D721Med (cell line): Measurements from ENCODE around the gene OR1S1.

Source experiments
- DNase-seq: peaks from one replicate; pipeline ENCODE4 v3.0.0; 2011; ENCODE audit warnings: low spot score; ENCODE audit not compliant: insufficient read length
- FAIRE-seq: peaks from 2 replicates; lab custom pipeline; 2011; peaks lifted over from hg19 to GRCh38; lab: Jason Lieb, UNC
- TF ChIP-seq, protein P1 (sequence below): IDR thresholded peaks from 2 replicates; pipeline ENCODE4 v1.5.1; 2012; ENCODE audit warnings: mild to moderate bottlenecking, control low read depth; ENCODE audit not compliant: insufficient read depth; ENCODE audit errors: missing control alignments

OR1S1 gene

DNA sequence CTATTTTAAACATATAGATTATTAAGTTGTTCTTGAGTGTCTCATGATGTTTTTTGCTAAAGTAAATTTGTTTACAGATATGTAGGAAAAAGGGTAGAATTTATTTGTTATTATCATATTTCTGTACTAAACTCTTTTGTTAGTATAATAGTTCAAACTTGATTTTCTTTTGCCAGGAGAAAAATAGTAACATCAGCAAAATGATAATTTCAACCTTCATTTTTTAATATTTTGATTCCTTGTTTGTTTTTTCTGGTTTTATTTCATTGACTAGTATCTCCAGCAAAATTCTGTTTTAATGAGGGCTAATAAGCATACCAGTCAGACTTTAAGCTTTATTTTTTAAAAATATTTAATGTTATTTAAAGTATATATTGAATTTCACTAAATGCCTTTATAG, 4.0 kb downstream of the OR1S1 start:
- TF ChIP-seq, protein P1, sequence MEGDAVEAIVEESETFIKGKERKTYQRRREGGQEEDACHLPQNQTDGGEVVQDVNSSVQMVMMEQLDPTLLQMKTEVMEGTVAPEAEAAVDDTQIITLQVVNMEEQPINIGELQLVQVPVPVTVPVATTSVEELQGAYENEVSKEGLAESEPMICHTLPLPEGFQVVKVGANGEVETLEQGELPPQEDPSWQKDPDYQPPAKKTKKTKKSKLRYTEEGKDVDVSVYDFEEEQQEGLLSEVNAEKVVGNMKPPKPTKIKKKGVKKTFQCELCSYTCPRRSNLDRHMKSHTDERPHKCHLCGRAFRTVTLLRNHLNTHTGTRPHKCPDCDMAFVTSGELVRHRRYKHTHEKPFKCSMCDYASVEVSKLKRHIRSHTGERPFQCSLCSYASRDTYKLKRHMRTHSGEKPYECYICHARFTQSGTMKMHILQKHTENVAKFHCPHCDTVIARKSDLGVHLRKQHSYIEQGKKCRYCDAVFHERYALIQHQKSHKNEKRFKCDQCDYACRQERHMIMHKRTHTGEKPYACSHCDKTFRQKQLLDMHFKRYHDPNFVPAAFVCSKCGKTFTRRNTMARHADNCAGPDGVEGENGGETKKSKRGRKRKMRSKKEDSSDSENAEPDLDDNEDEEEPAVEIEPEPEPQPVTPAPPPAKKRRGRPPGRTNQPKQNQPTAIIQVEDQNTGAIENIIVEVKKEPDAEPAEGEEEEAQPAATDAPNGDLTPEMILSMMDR: no peak
- no peak for DNase-seq
- FAIRE-seq: no peak

- TF ChIP-seq, protein P1: no peak
These were observed 10.2 kb downstream of the OR1S1 start for GRCh38 chr11:58222721-58223120.

GRCh38 chr11:58227956-58228615, 15.6 kb downstream of the OR1S1 start:
- TF ChIP-seq, protein P1: no peak
- DNase-seq (no peak), FAIRE-seq (no peak)

More at GRCh38 chr11:58222721-58223120, 10.2 kb downstream of the OR1S1 start:
- FAIRE-seq: no peak
- DNase-seq: no peak

DNA sequence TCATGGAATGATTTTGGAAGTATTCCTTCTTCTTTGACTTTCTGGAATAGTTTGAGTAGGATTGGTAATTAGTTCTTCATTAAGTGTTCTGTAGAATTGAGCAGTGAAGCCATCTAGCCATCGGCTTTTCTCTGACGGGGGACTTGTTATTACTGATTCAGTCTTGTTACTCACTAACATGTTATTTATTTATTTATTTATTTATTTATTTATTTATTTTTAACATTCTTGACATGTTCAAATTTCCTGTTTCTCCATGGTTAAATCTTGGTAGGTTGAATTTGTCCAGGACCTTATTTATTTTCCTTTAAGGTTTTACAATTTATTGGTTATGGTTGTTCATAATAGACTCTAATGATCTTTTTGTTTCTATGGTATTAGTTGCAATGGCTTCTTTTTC, 31.4 kb downstream of the OR1S1 start:
- DNase-seq: no peak
- no peak for FAIRE-seq
- TF ChIP-seq, protein P1: no peak

GRCh38 chr11:58254936-58255335, 42.4 kb downstream of the OR1S1 start:
- TF ChIP-seq, protein P1: no peak
- DNase-seq: no peak

DNA sequence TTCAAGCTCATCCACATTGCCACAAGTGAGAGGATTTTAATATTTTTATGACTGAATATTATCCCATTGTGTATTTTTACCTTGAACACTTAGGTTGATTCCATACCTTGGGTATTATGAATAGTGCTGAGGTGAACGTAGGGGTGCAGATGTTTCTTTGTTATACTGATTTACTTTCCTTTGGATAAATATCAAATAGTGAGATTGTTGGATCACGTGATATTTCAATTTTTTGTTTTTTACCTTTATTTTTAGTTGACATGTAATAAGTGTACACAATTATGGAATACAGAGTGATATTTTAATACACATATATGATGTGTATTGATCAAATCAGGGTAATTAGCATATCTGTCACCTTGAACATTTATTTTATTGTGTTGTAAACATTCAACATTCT, 47.5 kb downstream of the OR1S1 start:
- TF ChIP-seq, protein P1: no peak
- FAIRE-seq: no peak
- no peak for DNase-seq

More at GRCh38 chr11:58254936-58255335, 42.4 kb downstream of the OR1S1 start:
- no peak for FAIRE-seq
